ENCODE results near the gene RANBP3. TPM values are rescaled to one million over a fixed set of nuclear protein-coding genes. Genes with fewer than 3 reads are reported as not detected.

The RANBP3 gene
- total RNA-seq, 1 donor from 2014 or later = 92.1 TPM

DNA sequence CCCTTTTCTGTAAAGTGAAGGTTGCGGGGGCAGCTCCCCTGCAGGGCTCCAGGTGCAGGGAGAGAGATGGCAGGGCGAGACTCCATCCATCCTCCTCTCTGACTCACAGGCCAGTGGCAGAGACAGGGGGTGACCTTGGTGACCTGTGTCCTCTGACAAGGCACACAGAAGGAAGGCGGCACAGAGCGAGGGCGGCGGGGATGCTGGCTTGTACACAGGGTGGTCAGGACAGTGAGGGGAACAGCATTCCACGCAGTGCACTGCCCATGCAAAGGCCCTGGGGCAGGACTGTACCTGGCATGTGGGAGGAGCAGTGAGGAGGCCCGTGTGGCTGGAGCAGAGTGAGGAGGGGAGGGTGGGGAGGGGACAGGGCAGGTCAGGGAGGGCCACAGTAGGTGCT lies 82.0 kb downstream of the RANBP3 start:
- H3K27me3 Mint-ChIP-seq (ENCODE audit: unreplicated experiment) = peaks cover 3% of the 10 kb centered on the region
- H3K4me1 Mint-ChIP-seq (ENCODE audit: low read depth, unreplicated experiment) = peaks cover 3% of the 10 kb centered on the region
- TF ChIP-seq, protein P1, sequence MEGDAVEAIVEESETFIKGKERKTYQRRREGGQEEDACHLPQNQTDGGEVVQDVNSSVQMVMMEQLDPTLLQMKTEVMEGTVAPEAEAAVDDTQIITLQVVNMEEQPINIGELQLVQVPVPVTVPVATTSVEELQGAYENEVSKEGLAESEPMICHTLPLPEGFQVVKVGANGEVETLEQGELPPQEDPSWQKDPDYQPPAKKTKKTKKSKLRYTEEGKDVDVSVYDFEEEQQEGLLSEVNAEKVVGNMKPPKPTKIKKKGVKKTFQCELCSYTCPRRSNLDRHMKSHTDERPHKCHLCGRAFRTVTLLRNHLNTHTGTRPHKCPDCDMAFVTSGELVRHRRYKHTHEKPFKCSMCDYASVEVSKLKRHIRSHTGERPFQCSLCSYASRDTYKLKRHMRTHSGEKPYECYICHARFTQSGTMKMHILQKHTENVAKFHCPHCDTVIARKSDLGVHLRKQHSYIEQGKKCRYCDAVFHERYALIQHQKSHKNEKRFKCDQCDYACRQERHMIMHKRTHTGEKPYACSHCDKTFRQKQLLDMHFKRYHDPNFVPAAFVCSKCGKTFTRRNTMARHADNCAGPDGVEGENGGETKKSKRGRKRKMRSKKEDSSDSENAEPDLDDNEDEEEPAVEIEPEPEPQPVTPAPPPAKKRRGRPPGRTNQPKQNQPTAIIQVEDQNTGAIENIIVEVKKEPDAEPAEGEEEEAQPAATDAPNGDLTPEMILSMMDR (IDR thresholded peaks at IDR 0.05; ENCODE audit: partially characterized antibody, unreplicated experiment) = no peak
- no peak overlapping the region for H3K4me3 Mint-ChIP-seq (ENCODE audit: unreplicated experiment)
- H3K36me3 Mint-ChIP-seq (ENCODE audit: unreplicated experiment) = no peaks in the 10 kb centered on the region
- no peaks in the 10 kb centered on the region for H3K9me3 Mint-ChIP-seq (ENCODE audit: unreplicated experiment)
- DNase-seq = no peak
- H3K27ac Mint-ChIP-seq (ENCODE audit: unreplicated experiment) = no peak overlapping the region

DNA sequence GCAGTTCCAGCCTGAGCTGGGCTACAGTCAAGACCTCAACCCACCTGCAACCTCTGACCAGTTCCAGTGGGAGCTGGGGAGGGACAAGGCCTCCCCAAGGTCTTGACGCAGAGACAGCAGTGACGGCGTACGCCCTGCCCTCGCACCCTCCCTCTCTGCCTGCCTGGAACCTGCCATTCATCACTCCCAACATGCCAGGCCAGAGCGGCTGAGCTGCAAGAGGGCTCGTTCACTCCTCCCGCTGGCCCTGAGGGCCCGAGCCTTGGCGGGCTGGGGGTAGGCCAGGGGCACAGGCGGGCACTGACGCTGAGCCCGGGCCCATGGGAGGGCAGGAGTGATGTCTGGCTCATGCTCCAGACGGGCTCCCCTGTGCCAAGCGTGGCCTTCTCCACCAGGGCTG lies 82.5 kb downstream of the RANBP3 start:
- H3K27ac Mint-ChIP-seq (ENCODE audit: unreplicated experiment) = no peak overlapping the region
- DNase-seq = no peak
- TF ChIP-seq, protein P1 (IDR thresholded peaks at IDR 0.05; ENCODE audit: partially characterized antibody, unreplicated experiment) = no peak
- peaks cover 2% of the 10 kb centered on the region for H3K4me1 Mint-ChIP-seq (ENCODE audit: low read depth, unreplicated experiment)
- H3K4me3 Mint-ChIP-seq (ENCODE audit: unreplicated experiment) = no peak overlapping the region
- no peaks in the 10 kb centered on the region for H3K9me3 Mint-ChIP-seq (ENCODE audit: unreplicated experiment)
- H3K36me3 Mint-ChIP-seq (ENCODE audit: unreplicated experiment) = no peaks in the 10 kb centered on the region
- H3K27me3 Mint-ChIP-seq (ENCODE audit: unreplicated experiment) = peaks cover 3% of the 10 kb centered on the region

DNA sequence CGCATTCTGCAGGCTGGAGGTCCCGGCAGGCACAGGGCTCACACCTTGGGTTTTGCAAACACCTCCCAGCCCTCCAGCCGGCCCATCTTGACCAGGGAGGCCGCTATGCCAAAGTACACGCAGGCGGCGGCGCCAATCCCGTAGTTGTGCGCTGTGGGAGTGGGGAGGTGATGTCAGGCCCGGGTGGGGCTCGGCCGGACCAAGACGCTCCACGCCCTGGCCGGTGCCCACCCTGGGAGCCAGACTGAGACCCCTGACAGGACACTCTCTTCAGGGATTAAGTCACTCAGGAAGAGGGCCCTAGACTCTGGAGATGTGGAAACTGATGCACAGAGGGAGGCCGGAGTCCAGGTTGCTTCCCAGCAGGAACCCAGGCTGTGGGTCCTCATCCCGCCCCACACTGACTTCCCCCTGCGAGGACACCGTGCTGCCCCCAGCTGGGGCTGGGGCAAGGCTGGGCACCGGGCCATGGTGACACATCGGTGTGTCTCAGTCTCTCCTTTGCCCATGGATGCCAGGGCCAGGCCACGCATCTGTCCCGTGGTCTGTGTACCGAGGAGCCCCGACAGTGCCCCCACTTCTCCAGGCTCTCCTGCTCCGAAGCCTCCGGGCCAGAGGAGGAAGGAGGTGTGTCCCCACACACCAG lies 83.1 kb downstream of the RANBP3 start:
- H3K9me3 Mint-ChIP-seq (ENCODE audit: unreplicated experiment) = no peaks in the 10 kb centered on the region
- H3K36me3 Mint-ChIP-seq (ENCODE audit: unreplicated experiment) = no peaks in the 10 kb centered on the region
- TF ChIP-seq, protein P1 (IDR thresholded peaks at IDR 0.05; ENCODE audit: partially characterized antibody, unreplicated experiment) = no peak
- H3K4me3 Mint-ChIP-seq (ENCODE audit: unreplicated experiment) = no peak overlapping the region
- no peak for DNase-seq
- H3K4me1 Mint-ChIP-seq (ENCODE audit: low read depth, unreplicated experiment) = peaks cover 2% of the 10 kb centered on the region
- H3K27me3 Mint-ChIP-seq (ENCODE audit: unreplicated experiment) = peaks cover 3% of the 10 kb centered on the region
- no peak overlapping the region for H3K27ac Mint-ChIP-seq (ENCODE audit: unreplicated experiment)

DNA sequence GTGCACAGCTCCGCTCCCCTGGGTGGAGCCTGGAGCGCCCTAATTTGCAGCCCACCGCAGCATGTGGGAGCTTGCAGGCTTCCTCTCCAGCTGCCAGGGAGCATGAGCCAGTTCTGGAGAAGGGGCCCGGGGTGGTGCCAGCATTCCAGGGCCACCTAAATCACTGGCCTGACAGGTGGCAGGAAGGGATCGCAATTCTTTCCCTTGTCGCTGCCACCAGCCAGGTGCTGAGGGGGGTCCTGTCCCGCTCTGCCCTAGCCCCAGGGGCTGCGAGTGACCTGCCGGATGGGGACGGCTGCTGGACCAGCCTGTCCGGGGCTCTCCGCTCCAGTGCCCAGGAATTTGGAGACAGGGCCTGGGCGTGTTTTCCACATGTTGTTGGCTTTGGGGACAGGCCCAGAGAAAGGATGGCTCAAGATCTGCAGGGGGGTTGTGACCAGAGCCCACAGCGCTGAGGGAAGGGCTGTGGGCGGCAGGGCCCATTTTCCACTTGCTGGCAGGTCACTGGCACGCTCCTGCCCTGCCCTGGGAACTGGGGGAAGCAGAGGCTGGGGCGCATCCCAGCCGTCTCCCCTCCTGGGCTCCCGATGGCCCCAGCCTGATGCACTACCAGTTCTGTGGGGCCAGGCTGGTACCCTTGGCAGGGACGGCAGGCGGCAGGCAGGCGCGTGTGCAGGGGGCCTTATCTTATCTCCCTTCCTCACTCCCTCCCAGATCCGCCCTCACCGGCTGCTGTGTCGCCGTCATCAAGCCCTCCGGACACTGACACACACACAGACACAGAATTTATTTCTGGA lies 83.8 kb downstream of the RANBP3 start:
- H3K9me3 Mint-ChIP-seq (ENCODE audit: unreplicated experiment) = peaks cover 1% of the 10 kb centered on the region
- H3K4me1 Mint-ChIP-seq (ENCODE audit: low read depth, unreplicated experiment) = peaks cover 2% of the 10 kb centered on the region
- TF ChIP-seq, protein P1 (IDR thresholded peaks at IDR 0.05; ENCODE audit: partially characterized antibody, unreplicated experiment) = no peak
- H3K4me3 Mint-ChIP-seq (ENCODE audit: unreplicated experiment) = no peak overlapping the region
- H3K36me3 Mint-ChIP-seq (ENCODE audit: unreplicated experiment) = no peaks in the 10 kb centered on the region
- DNase-seq = no peak
- peaks cover 3% of the 10 kb centered on the region for H3K27me3 Mint-ChIP-seq (ENCODE audit: unreplicated experiment)
- H3K27ac Mint-ChIP-seq (ENCODE audit: unreplicated experiment) = no peak overlapping the region

All from glutamatergic neuron (in vitro differentiated cells).